ENCODE measurements around the gene SDF2. TPM values are rescaled to one million over a fixed set of nuclear protein-coding genes. Genes with fewer than 3 reads are reported as not detected.
"Not testable (repeated sequence)": the region's sequence is repeated elsewhere in the genome, so short reads cannot be mapped to it uniquely, and the experiment has no call there.

SDF2 gene
- total RNA-seq, 1 donor from 2014 or later, result 44.8 TPM

DNA sequence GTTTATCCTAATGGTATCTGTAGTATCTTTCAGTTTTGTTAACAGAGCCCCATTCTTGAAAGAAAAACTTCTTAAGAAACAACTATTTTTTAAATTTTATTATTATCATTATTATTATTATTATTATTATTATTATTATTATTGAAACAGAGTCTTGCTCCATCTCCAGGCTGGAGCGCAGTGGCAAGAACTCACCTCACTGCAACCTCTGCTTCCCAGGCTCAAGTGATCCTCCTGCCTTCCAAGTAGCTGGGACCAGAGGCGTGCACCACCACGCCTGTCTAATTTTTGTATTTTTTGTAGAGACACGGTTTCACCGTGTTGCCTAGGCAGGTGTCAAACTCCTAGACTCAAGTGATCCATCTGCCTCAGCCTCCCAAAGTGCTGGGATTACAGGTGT lies 23.7 kb upstream of the SDF2 start:
- no peak for DNase-seq (ENCODE audit: low spot score)

- DNase-seq (ENCODE audit: low spot score), result peak; percentile 94
These were observed 23.3 kb upstream of the SDF2 start for GRCh38 chr17:28684963-28685362.

DNA sequence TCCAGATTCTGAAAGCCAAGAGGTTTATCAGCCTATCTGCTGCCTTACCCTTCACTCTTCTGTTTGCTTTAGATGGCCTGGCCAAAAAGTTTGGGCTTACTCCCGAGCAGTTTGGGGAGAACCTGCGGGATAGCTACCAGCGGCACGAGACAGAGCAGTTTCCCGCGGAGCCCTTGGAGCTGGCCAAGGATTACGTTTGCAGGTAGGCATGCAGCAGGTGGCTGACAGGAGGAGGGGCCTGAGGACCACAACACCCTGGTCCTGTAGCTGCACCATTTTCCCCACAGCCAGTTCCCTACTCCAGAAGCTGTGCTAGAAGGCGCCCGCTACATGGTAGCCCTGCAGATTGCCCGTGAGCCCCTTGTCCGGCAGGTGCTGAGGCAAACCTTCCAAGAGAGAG lies 20.9 kb upstream of the SDF2 start:
- DNase-seq (ENCODE audit: low spot score), result no peak

GRCh38 chr17:28675980-28676379 lies 14.3 kb upstream of the SDF2 start:
- no peak for DNase-seq (ENCODE audit: low spot score)

DNA sequence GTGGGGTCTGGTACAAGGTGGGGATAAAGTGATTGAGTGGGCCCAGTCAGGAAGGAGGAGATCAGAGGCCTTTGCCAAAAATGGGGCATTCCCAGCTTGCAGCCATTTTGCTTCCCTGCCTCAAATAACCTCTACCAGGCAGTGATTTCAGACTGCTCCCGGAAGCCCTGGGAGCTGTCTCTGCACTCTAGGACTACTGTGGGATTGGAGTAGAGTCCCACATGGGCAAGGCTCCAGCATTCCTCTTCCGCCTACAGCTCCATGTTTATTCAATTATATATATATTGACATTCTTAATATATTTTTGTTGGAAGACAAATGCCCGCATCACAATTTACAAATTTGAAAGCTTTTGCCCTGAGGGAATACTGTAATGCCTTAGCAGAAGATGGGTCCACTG lies 13.8 kb upstream of the SDF2 start:
- DNase-seq (ENCODE audit: low spot score), result no peak

DNA sequence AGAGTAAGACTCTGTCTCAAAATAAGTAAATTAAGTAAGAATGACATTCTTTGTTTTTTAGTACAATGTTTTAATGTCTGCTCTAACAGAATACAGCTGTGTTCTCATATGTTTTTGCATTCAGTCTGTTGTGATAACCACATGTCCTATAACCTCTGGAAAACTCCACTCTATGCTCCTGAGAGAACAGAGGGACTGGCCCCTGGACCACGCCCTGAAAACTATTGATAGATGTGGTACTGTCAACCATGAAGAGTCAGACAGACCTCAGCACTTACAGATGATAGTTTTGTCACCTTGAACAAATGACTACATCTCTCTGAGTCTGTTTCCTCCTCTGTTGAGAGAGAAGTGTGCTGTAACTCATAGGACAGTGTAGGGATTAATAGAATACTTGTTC lies 8.2 kb upstream of the SDF2 start:
- no peak for DNase-seq (ENCODE audit: low spot score)

- no peak for DNase-seq (ENCODE audit: low spot score)
These were observed 6.2 kb upstream of the SDF2 start for GRCh38 chr17:28667870-28668269.

GRCh38 chr17:28665994-28666393 lies 4.3 kb upstream of the SDF2 start:
- DNase-seq (ENCODE audit: low spot score), result no peak

DNA sequence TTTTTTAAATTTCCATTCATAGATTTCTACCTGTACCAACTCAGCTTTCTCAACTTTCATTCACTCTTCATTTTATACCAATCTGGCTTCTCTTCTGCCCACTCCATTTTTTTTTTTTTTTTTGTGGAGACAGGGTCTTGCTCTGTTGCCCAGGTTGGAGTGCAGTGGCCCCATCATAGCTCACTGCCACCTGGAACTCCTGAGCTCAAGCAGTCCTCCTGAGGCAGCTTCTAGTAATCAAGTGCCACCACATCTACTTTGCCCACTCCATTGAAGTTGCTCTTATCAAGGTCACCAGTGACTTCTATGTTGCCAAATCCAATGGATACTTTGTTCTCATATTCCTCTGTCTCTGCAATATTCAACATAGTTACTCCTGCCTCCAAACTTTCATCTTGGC lies 2.0 kb upstream of the SDF2 start:
- no peak for DNase-seq (ENCODE audit: low spot score)

- no peak for DNase-seq (ENCODE audit: low spot score)
These were observed 772 bp upstream of the SDF2 start for GRCh38 chr17:28662527-28662829.

DNA sequence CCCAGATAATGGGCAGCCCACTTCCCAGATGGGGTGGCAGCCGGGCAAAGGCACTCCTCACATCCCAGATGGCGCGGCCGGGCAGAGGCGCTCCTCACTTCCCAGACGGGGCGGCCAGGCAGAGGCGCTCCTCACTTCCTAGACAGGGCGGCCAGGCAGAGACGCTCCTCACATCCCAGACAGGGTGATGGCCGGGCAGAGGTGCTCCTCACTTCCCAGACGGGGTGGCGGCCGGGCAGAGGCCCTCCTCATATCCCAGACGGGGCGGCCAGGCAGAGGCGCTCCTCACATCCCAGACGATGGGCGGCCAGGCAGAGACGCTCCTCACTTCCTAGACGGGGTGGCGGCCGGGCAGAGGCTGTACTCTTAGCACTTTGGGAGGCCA lies 2.2 kb downstream of the SDF2 start:
- not testable (repeated sequence) for DNase-seq (ENCODE audit: low spot score)

GRCh38 chr17:28658766-28659496 lies 2.8 kb downstream of the SDF2 start:
- DNase-seq (ENCODE audit: low spot score), result not testable (repeated sequence)

GRCh38 chr17:28658342-28658741 lies 3.4 kb downstream of the SDF2 start:
- not testable (repeated sequence) for DNase-seq (ENCODE audit: low spot score)

GRCh38 chr17:28657756-28658155 lies 4.0 kb downstream of the SDF2 start:
- no peak for DNase-seq (ENCODE audit: low spot score)

GRCh38 chr17:28655160-28655559 lies 6.5 kb downstream of the SDF2 start:
- DNase-seq (ENCODE audit: low spot score), result no peak

DNA sequence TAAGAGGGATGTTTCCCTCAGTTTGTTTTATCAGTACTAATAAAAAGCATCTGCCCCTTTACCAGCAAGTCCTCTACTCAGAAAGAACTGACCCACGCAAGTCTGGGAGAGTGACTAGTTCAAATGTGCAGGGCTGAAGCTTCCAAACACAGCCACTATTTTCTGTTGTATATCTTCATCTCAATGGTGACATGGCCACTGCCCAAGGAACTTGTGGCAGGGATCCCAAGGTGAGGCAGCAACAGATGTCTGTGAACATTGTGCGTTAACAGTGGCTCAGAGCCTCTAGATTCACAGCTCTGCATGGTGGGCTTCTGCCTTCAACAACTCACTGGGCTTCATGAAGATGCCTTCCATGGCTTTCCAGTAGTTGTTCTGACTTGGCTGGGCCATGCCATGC lies 13.0 kb downstream of the SDF2 start:
- no peak for DNase-seq (ENCODE audit: low spot score)

DNA sequence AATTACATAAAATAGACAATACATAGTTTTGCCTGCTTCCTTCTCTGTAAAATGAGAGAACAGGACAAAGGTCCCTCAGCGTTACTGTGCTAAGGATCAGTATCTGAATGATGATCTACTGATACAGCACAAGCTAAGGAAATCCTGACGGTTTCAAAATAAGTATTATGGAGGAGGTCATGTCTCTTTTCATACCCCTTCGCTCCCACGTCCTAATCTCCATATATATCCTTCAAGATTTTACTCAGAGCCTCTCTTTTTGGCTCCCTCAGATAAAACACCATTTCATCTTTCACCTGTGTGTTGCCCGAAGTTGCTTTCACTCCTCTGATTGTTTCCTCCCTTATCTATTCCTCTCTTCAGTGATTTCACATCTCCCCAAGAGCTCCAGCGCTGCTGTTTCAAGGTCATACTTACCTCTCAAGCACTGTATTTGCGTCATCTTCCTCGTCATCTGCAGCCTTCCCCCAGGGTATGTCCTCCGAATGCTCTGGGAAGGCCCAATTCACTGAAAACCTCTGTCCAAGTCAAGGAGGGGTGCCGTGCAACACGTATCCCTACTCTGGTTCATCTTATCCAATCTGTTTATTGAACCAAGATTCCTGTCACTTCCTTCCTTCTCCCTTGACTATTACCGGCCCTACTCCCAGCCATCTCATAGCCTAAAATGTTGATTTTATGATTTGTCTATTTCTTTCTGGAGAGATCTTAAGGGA lies 15.5 kb downstream of the SDF2 start:
- DNase-seq (ENCODE audit: low spot score), result no peak

DNA sequence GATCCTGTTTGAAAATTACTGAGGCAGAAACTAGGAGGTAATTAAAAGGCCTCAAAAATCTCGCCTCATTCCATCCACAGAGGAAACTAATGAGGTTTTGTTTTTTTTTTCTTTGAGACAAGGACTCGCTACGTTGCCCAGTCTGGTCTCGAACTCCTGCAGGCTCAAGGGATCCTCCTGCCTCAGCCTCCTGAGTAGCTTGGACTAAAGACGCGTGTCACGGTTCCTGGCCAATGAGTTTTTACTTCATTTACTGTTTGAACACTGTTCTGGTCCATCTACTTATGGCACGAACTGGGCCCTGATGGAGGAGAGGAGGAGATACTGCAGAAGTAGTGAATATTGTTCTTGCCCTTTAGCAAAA lies 16.1 kb downstream of the SDF2 start:
- no peak for DNase-seq (ENCODE audit: low spot score)

DNA sequence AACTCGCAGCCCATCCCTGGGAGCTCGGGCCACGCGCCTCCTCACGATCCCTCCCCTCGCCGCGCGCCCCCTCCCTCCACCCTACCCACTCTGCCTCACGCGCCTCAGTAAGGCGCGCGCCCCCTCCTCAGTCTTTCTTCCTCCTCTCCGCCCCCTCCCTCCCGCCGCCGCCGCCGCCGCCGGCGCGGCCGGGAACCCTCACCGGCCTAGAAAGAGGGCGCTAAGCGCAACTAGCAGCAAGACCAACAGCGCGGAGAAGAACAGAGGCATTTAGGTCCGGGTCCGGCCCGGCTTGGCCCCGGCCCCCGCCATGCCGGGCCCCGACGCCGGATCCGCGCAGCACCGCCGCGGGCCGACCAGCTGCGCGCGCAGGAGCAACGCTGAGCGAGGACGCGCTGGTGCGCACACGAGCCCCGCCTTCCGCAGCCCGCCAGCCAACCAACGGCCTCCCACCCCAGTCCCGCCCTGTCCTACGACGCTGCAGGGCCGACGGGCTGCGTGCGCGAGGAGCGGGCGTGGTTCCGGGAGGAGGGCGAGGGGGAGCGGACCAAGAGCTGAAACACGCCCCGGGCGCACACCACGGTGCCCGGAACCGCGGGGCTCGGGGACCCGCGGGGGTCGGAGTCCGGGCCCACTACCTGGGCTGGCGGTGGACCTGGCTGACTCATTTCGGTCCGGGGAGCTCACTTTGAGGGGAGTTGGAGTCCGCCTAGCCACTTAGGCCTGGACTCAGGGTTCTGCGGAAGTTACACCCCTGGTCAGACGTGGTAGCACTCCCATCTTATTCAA lies 16.7 kb downstream of the SDF2 start, which contains the start of gene BLTP2:
TSS of gene BLTP2 (minus strand) at position 372 of the 789 bp plus-strand sequence. CDS start at position 270, 102 bp downstream.
- DNase-seq (ENCODE audit: low spot score), result peak; percentile 98

DNA sequence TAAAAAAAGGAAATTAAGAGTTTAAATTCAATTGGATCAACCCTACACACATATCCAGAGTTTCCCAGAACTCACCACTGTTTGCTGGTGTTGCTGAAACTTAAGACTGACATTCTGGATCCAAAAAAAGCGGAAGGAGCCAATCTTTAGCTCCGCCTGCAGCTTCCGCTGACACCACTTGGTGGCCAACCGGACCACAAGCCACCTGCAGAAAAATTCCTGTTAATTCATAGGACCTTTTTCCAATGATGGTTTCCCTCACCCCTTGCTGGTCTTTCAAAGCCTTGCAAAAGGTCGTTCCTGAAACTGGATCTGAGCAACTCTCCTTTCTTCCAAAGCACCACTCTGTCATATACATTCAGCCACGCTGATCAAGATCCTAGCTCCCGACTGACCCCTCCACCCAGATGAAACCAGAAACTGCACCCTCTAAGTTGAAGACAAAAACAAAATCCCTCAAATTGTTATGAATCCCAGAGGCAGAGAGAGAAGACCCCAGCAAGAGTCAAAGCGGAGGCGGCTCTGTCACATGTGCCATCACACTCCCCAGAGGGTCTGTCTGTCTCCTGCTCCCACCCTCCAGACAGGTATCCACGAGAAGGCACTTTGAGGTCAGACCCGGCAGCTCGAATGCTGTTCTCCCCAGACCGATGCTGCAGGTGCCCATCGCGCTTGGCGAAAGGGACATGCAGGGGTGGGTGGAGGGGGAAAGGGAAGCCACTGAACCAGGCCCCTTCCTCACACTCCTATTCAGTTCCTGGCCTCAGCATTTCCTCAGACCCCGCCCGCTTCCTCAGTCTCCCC lies 17.5 kb downstream of the SDF2 start:
- peak; percentile 24 for DNase-seq (ENCODE audit: low spot score)

GRCh38 chr17:28641579-28641978 lies 20.1 kb downstream of the SDF2 start:
- no peak for DNase-seq (ENCODE audit: low spot score)

- no peak for DNase-seq (ENCODE audit: low spot score)
These were observed 26.2 kb downstream of the SDF2 start for GRCh38 chr17:28635506-28635905.
